ENCODE data around the gene CPNE9.

GRCh38 chr3:9691636-9692035 is 12.0 kb upstream of the CPNE9 start:
- TF ChIP-seq, protein P1, sequence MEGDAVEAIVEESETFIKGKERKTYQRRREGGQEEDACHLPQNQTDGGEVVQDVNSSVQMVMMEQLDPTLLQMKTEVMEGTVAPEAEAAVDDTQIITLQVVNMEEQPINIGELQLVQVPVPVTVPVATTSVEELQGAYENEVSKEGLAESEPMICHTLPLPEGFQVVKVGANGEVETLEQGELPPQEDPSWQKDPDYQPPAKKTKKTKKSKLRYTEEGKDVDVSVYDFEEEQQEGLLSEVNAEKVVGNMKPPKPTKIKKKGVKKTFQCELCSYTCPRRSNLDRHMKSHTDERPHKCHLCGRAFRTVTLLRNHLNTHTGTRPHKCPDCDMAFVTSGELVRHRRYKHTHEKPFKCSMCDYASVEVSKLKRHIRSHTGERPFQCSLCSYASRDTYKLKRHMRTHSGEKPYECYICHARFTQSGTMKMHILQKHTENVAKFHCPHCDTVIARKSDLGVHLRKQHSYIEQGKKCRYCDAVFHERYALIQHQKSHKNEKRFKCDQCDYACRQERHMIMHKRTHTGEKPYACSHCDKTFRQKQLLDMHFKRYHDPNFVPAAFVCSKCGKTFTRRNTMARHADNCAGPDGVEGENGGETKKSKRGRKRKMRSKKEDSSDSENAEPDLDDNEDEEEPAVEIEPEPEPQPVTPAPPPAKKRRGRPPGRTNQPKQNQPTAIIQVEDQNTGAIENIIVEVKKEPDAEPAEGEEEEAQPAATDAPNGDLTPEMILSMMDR (conservative IDR thresholded peaks at IDR 0.05; ENCODE audit: low read depth in 2 of 2), result no peak
- TF ChIP-seq NANOG (IDR thresholded peaks at IDR 0.05; ENCODE audit: borderline replicate concordance) (no peak), POLR2AphosphoS5 (IDR thresholded peaks at IDR 0.05; ENCODE audit: low read depth) (no peak), EZH2phosphoT487 (IDR thresholded peaks at IDR 0.05; ENCODE audit: unreplicated experiment) (no peak), EZH2 (IDR thresholded peaks at IDR 0.05; ENCODE audit: low read depth, unreplicated experiment) (no peak), STAT1 (IDR thresholded peaks at IDR 0.05; ENCODE audit: unreplicated experiment) (no peak), CREB1 (CRISPR knock-in tag; IDR thresholded peaks at IDR 0.05; ENCODE audit: low read depth) (no peak), ETS1 (IDR thresholded peaks at IDR 0.05) (no peak), JUNB (IDR thresholded peaks at IDR 0.05; ENCODE audit: unreplicated experiment) (no peak)
- TF ChIP-seq, protein P2, sequence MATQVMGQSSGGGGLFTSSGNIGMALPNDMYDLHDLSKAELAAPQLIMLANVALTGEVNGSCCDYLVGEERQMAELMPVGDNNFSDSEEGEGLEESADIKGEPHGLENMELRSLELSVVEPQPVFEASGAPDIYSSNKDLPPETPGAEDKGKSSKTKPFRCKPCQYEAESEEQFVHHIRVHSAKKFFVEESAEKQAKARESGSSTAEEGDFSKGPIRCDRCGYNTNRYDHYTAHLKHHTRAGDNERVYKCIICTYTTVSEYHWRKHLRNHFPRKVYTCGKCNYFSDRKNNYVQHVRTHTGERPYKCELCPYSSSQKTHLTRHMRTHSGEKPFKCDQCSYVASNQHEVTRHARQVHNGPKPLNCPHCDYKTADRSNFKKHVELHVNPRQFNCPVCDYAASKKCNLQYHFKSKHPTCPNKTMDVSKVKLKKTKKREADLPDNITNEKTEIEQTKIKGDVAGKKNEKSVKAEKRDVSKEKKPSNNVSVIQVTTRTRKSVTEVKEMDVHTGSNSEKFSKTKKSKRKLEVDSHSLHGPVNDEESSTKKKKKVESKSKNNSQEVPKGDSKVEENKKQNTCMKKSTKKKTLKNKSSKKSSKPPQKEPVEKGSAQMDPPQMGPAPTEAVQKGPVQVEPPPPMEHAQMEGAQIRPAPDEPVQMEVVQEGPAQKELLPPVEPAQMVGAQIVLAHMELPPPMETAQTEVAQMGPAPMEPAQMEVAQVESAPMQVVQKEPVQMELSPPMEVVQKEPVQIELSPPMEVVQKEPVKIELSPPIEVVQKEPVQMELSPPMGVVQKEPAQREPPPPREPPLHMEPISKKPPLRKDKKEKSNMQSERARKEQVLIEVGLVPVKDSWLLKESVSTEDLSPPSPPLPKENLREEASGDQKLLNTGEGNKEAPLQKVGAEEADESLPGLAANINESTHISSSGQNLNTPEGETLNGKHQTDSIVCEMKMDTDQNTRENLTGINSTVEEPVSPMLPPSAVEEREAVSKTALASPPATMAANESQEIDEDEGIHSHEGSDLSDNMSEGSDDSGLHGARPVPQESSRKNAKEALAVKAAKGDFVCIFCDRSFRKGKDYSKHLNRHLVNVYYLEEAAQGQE (IDR thresholded peaks at IDR 0.05; ENCODE audit: unreplicated experiment), result no peak
